H9 (cell line): Measurements from ENCODE around the gene NIT2. TPM values are rescaled to one million over a fixed set of nuclear protein-coding genes. Genes with fewer than 3 reads are reported as not detected.
A peak's percentile ranks its signal among the peaks of the same experiment; 100 is the strongest.
"Not testable (repeated sequence)": the region's sequence is repeated elsewhere in the genome, so short reads cannot be mapped to it uniquely, and the experiment has no call there.

ENCODE experiments used
- DNase-seq: peaks from one replicate; pipeline ENCODE4 v3.0.0-alpha.2; 2017
- H2AFZ ChIP-seq: one replicate; pipeline ENCODE4 v1.6.1; 2013; ENCODE audit warnings: mild to moderate bottlenecking, low read length, control low read depth, moderate library complexity
- H2AK5ac ChIP-seq: 2 replicates; pipeline ENCODE4 v1.6.1; 2013; ENCODE audit warnings: low read length, control low read depth, mixed read lengths; ENCODE audit not compliant: insufficient read length
- H2BK120ac ChIP-seq: one replicate; pipeline ENCODE4 v1.6.1; 2013; ENCODE audit warnings: low read depth, mild to moderate bottlenecking, low read length, control low read depth, inconsistent platforms; ENCODE audit not compliant: poor library complexity, severe bottlenecking
- H2BK12ac ChIP-seq: 2 replicates; pipeline ENCODE4 v1.6.1; 2013; ENCODE audit warnings: low read length, control low read depth, mixed read lengths, low read depth; ENCODE audit not compliant: insufficient read length
- H2BK15ac ChIP-seq: 2 replicates; pipeline ENCODE4 v1.6.1; 2013; ENCODE audit warnings: low read depth, low read length, control low read depth
- H2BK20ac ChIP-seq: one replicate; pipeline ENCODE4 v1.6.1; 2013; ENCODE audit warnings: low read depth, mild to moderate bottlenecking, low read length, control low read depth, inconsistent platforms; ENCODE audit not compliant: poor library complexity, severe bottlenecking
- H2BK5ac ChIP-seq: 2 replicates; pipeline ENCODE4 v1.6.1; 2013; ENCODE audit warnings: low read length, control low read depth, mixed read lengths; ENCODE audit not compliant: insufficient read length
- H3K14ac ChIP-seq: 2 replicates; pipeline ENCODE4 v1.6.1; 2013; ENCODE audit warnings: low read length, control low read depth; ENCODE audit not compliant: insufficient read depth
- H3K18ac ChIP-seq: 2 replicates; pipeline ENCODE4 v1.6.1; 2013; ENCODE audit warnings: low read depth, mild to moderate bottlenecking, mixed read lengths, low read length, control low read depth; ENCODE audit not compliant: insufficient read length
- H3K23ac ChIP-seq: 2 replicates; pipeline ENCODE4 v1.6.1; 2013; ENCODE audit warnings: low read length, control low read depth, mixed read lengths, low read depth; ENCODE audit not compliant: insufficient read length
- H3K23me2 ChIP-seq: 2 replicates; pipeline ENCODE4 v1.6.1; 2013; ENCODE audit warnings: low read depth, mild to moderate bottlenecking, mixed read lengths, low read length, control low read depth; ENCODE audit not compliant: insufficient read length, poor library complexity, severe bottlenecking
- H3K27ac ChIP-seq: 2 replicates; pipeline ENCODE4 v1.5.1; 2013; ENCODE audit warnings: low read length, control low read depth, mixed read lengths, low read depth; ENCODE audit not compliant: insufficient read length
- H3K27me3 ChIP-seq: 2 replicates; pipeline ENCODE4 v1.6.1; 2013; ENCODE audit warnings: low read length, control low read depth, inconsistent platforms; ENCODE audit not compliant: insufficient read depth
- H3K4ac ChIP-seq: 2 replicates; pipeline ENCODE4 v1.6.1; 2013; ENCODE audit warnings: low read depth, mild to moderate bottlenecking, control low read depth, inconsistent platforms, low read length, moderate library complexity
- H3K4me1 ChIP-seq: 2 replicates; pipeline ENCODE4 v1.6.1; 2013; ENCODE audit warnings: low read length, control low read depth, inconsistent platforms; ENCODE audit not compliant: insufficient read depth
- H3K4me2 ChIP-seq: 2 replicates; pipeline ENCODE4 v1.6.1; 2013; ENCODE audit warnings: low read length, control low read depth, mixed read lengths; ENCODE audit not compliant: insufficient read length, insufficient read depth
- H3K56ac ChIP-seq: 2 replicates; pipeline ENCODE4 v1.6.1; 2013; ENCODE audit warnings: low read depth, mild to moderate bottlenecking, mixed read lengths, low read length, control low read depth; ENCODE audit not compliant: insufficient read length
- H3K79me1 ChIP-seq: 2 replicates; pipeline ENCODE4 v1.6.1; 2013; ENCODE audit warnings: low read depth, mild to moderate bottlenecking, moderate library complexity, low read length, control low read depth, inconsistent platforms; ENCODE audit not compliant: insufficient read depth, poor library complexity, severe bottlenecking
- H3K79me2 ChIP-seq: 2 replicates; pipeline ENCODE4 v1.6.1; 2013; ENCODE audit warnings: low read length, control low read depth, inconsistent platforms; ENCODE audit not compliant: insufficient read depth
- H3K9ac ChIP-seq: 2 replicates; pipeline ENCODE4 v1.6.1; 2013; ENCODE audit warnings: low read length, control low read depth, mixed read lengths; ENCODE audit not compliant: insufficient read length; ENCODE audit errors: extremely low read depth
- H3K9me3 ChIP-seq: one replicate; pipeline ENCODE4 v1.6.1; 2013; ENCODE audit warnings: low read depth, low read length, inconsistent platforms; ENCODE audit not compliant: control insufficient read depth
- H3T11ph ChIP-seq: one replicate; pipeline ENCODE4 v1.6.1; 2013; ENCODE audit warnings: mild to moderate bottlenecking, low read length, control low read depth, inconsistent platforms
- H4K20me1 ChIP-seq: one replicate; pipeline ENCODE4 v1.6.1; 2013; ENCODE audit not compliant: control insufficient read depth, insufficient read length, insufficient read depth
- H4K5ac ChIP-seq: 2 replicates; pipeline ENCODE4 v1.6.1; 2013; ENCODE audit warnings: low read depth, mild to moderate bottlenecking, mixed read lengths, low read length, control low read depth; ENCODE audit not compliant: insufficient read length
- H4K8ac ChIP-seq: replicated peaks from 2 replicates; pipeline ENCODE4 v1.6.1; 2013; ENCODE audit warnings: low read length, control low read depth, mixed read lengths, low read depth; ENCODE audit not compliant: insufficient read length
- H4K91ac ChIP-seq: 2 replicates; pipeline ENCODE4 v1.6.1; 2013; ENCODE audit warnings: low read depth, mild to moderate bottlenecking, moderate library complexity, mixed read lengths, low read length, control low read depth; ENCODE audit not compliant: insufficient read length
- H3K27ac Mint-ChIP-seq, 3 experiments: 2 replicates in 2 of 3; 3 replicates in 1 of 3; pipeline ENCODE4 v1.8.0; 2020 to 2021; ENCODE audit warnings: mixed read lengths in 3 of 3, mild to moderate bottlenecking in 1 of 3, moderate library complexity in 1 of 3
- H3K27me3 Mint-ChIP-seq: 2 replicates; pipeline ENCODE4 v1.8.0; 2021; ENCODE audit warnings: low read depth, mild to moderate bottlenecking, moderate library complexity, mixed read lengths
- H3K36me3 Mint-ChIP-seq, 3 experiments: 2 replicates in 2 of 3; 3 replicates in 1 of 3; pipeline ENCODE4 v1.8.0; 2020 to 2021; ENCODE audit warnings: low read depth in 3 of 3, mixed read lengths in 3 of 3; ENCODE audit not compliant: insufficient read depth in 1 of 3
- H3K4me1 Mint-ChIP-seq, 2 experiments: 2 replicates each; pipeline ENCODE4 v1.8.0; 2020; ENCODE audit warnings: mixed read lengths in 2 of 2
- H3K4me3 Mint-ChIP-seq, 2 experiments: 2 replicates in 1 of 2; 3 replicates in 1 of 2; pipeline ENCODE4 v1.8.0; 2020 to 2021; ENCODE audit warnings: mild to moderate bottlenecking in 2 of 2, mixed read lengths in 2 of 2, moderate library complexity in 1 of 2
- H3K9me3 Mint-ChIP-seq, 2 experiments: 2 replicates in 1 of 2; 3 replicates in 1 of 2; pipeline ENCODE4 v1.8.0; 2020; ENCODE audit warnings: mild to moderate bottlenecking in 2 of 2, mixed read lengths in 2 of 2, moderate library complexity in 1 of 2
- WGBS: extraction: QIAGEN DNeasy Blood & Tissue Kit; methylation state at CpG from one replicate; pipeline ENCODE4 v1.1.7; 2013; ENCODE audit warnings: missing lambda C conversion rate, low lambda C conversion rate, mixed read lengths; ENCODE audit not compliant: insufficient read length; ENCODE audit errors: extremely low coverage; 5-methylcytosine and 5-hydroxymethylcytosine counted together
- total RNA-seq: library from RNA; stranded (reverse); gene quantifications from 2 replicates; pipeline ENCODE4 v1.2.1, GENCODE V29; 2021
- TF ChIP-seq, protein P1 (sequence below): fragments of 200-600 bp; sonication (generic); conservative IDR thresholded peaks from 3 replicates; pipeline ENCODE4 v1.8.0; 2021; ENCODE audit warnings: antibody characterized with exemption, mild to moderate bottlenecking

NIT2 gene
- total RNA-seq, 1 experiment from 2014 or later: 26.6 TPM

DNA sequence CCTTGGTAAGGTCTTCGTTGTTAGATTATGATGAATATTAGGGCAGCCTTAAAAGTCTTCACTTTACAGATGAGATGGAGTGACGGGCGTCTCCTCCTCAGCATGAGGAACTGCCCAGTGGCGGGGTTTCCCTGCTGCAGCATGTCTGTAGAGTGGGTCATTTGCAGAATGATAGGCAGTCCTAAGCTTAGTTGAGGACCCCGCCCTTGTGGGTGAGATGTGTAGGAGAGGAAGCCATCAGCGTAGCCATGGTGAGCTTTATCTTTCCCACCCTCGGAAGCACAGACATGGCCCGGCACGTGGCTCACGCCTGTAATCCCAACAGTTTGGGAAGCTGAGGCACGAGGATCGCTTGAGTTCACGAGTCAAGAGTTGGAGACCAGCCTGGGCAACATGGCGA lies 877 bp downstream of the NIT2 start:
- H3K18ac ChIP-seq: no peak overlapping the region
- peak overlapping the region; percentile 52 for H3K4me2 ChIP-seq
- peaks cover 0 to under 1% (median 0%) of the 10 kb centered on the region in 3 experiments; a peak in 2 of 7 replicates for H3K36me3 Mint-ChIP-seq
- peak; percentile 41 for DNase-seq
- H2AK5ac ChIP-seq: no peak overlapping the region
- peak overlapping the region; percentile 83 to 88 for H3K4me3 Mint-ChIP-seq
- no peak overlapping the region for H2AFZ ChIP-seq
- no peaks in the 10 kb centered on the region for H3K9me3 ChIP-seq
- H3K27ac ChIP-seq: no peak overlapping the region
- H2BK20ac ChIP-seq: no peak overlapping the region
- no peaks in the 10 kb centered on the region for H4K20me1 ChIP-seq
- H4K8ac ChIP-seq: no peak overlapping the region
- peak overlapping the region; percentile 2 to 95 (median 77); a peak in 4 of 7 replicates for H3K27ac Mint-ChIP-seq
- no peak overlapping the region for H2BK15ac ChIP-seq
- peaks cover 11% of the 10 kb centered on the region for H3K27me3 Mint-ChIP-seq
- no peak overlapping the region for H3K9ac ChIP-seq
- H3K23ac ChIP-seq: no peak overlapping the region
- H3K4ac ChIP-seq: no peak overlapping the region
- H3K4me1 ChIP-seq: no peaks in the 10 kb centered on the region
- no peak overlapping the region for H3K56ac ChIP-seq
- peak overlapping the region; percentile 7 for H2BK120ac ChIP-seq
- TF ChIP-seq, protein P1, sequence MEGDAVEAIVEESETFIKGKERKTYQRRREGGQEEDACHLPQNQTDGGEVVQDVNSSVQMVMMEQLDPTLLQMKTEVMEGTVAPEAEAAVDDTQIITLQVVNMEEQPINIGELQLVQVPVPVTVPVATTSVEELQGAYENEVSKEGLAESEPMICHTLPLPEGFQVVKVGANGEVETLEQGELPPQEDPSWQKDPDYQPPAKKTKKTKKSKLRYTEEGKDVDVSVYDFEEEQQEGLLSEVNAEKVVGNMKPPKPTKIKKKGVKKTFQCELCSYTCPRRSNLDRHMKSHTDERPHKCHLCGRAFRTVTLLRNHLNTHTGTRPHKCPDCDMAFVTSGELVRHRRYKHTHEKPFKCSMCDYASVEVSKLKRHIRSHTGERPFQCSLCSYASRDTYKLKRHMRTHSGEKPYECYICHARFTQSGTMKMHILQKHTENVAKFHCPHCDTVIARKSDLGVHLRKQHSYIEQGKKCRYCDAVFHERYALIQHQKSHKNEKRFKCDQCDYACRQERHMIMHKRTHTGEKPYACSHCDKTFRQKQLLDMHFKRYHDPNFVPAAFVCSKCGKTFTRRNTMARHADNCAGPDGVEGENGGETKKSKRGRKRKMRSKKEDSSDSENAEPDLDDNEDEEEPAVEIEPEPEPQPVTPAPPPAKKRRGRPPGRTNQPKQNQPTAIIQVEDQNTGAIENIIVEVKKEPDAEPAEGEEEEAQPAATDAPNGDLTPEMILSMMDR: no peak
- no peak overlapping the region for H2BK5ac ChIP-seq
- no peaks in the 10 kb centered on the region for H3K79me2 ChIP-seq
- no CpG with 5 or more reads among the region's 14 CpGs for WGBS
- peaks cover 5% of the 10 kb centered on the region for H3K23me2 ChIP-seq
- no peak overlapping the region for H3T11ph ChIP-seq
- H2BK12ac ChIP-seq: no peak overlapping the region
- no peaks in the 10 kb centered on the region for H3K27me3 ChIP-seq
- H3K14ac ChIP-seq: no peak overlapping the region; the same call in 1 of the 2 replicates
- H3K9me3 Mint-ChIP-seq: no peaks in the 10 kb centered on the region
- no peaks in the 10 kb centered on the region for H3K79me1 ChIP-seq
- peaks cover 16 to 17% of the 10 kb centered on the region in 2 experiments for H3K4me1 Mint-ChIP-seq
- H4K91ac ChIP-seq: no peak overlapping the region
- H4K5ac ChIP-seq: no peak overlapping the region

DNA sequence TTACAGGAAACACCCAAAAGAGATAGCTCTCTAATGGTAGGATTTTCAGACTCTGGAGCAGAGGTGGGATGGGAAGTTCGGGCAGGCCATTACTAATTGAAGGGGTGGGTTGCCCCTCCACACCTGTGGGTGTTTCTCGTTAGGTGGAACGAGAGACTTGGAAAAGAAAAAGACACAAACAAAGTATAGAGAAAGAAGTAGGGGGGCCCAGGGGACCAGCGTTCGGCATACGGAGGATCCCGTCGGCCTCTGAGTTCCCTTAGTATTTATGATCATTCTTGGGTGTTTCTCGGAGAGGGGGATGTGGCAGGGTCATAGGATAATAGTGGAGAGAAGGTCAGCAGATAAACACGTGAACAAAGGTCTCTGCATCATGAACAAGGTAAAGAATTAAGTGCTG lies 1.7 kb downstream of the NIT2 start:
- not testable (repeated sequence) for H2AFZ ChIP-seq, H3K4me2 ChIP-seq, H3K4me3 Mint-ChIP-seq, H3K4ac ChIP-seq, H4K8ac ChIP-seq, H2BK12ac ChIP-seq, H3K36me3 Mint-ChIP-seq, H3K9me3 Mint-ChIP-seq, H3K14ac ChIP-seq, H3K56ac ChIP-seq, H3K23ac ChIP-seq, H3K18ac ChIP-seq, DNase-seq, H3K27me3 ChIP-seq, H3K4me1 ChIP-seq, H4K5ac ChIP-seq, H3K79me2 ChIP-seq, H2AK5ac ChIP-seq, H4K91ac ChIP-seq, H3K79me1 ChIP-seq, H3K23me2 ChIP-seq, H3T11ph ChIP-seq, H3K9ac ChIP-seq, H2BK20ac ChIP-seq, H3K9me3 ChIP-seq, H2BK15ac ChIP-seq, H2BK5ac ChIP-seq, H4K20me1 ChIP-seq, H2BK120ac ChIP-seq, H3K27ac ChIP-seq
- peaks cover 11% of the 10 kb centered on the region for H3K27me3 Mint-ChIP-seq
- H3K27ac Mint-ChIP-seq: peak overlapping the region in 2 of 3 experiments; percentile 11 to 23; a peak in 2 of 7 replicates
- peaks cover 16 to 17% of the 10 kb centered on the region in 2 experiments for H3K4me1 Mint-ChIP-seq
- WGBS: no CpG with 5 or more reads among the region's 10 CpGs
